Subcutaneous abdominal adipose tissue (tissue), 5 donors: Measurements from ENCODE around the gene CLCN4.
A peak's percentile ranks its signal among the peaks of the same experiment; 100 is the strongest.

Experiments
- H3K27ac ChIP-seq: one replicate; pipeline ENCODE4 v1.7.0; 2013; ENCODE audit warnings: low read depth, mild to moderate bottlenecking, inconsistent platforms, low read length, moderate library complexity
- H3K27me3 ChIP-seq, 5 donors: one replicate each; pipeline ENCODE4 v1.7.0; 2013; ENCODE audit warnings: low read length in 5 of 5, inconsistent platforms in 1 of 5; ENCODE audit not compliant: control insufficient read depth in 5 of 5, insufficient read depth in 4 of 5
- H3K36me3 ChIP-seq, 5 donors: one replicate each; pipeline ENCODE4 v1.7.0; 2013; ENCODE audit warnings: low read length in 5 of 5; ENCODE audit not compliant: control insufficient read depth in 5 of 5, insufficient read depth in 5 of 5
- H3K4me1 ChIP-seq, 5 donors: one replicate each; pipeline ENCODE4 v1.7.0; 2013; ENCODE audit warnings: low read length in 5 of 5, mild to moderate bottlenecking in 3 of 5, moderate library complexity in 1 of 5; ENCODE audit not compliant: control insufficient read depth in 5 of 5, insufficient read depth in 5 of 5
- H3K4me3 ChIP-seq, 5 donors: one replicate each; pipeline ENCODE4 v1.7.0; 2013; ENCODE audit warnings: low read length in 5 of 5, low read depth in 1 of 5
- H3K9ac ChIP-seq, 5 donors: one replicate each; pipeline ENCODE4 v1.7.0; 2013; ENCODE audit warnings: low read length in 5 of 5, mild to moderate bottlenecking in 4 of 5, moderate library complexity in 3 of 5
- H3K9me3 ChIP-seq, 5 donors: one replicate each; pipeline ENCODE4 v1.7.0; 2013; ENCODE audit warnings: low read length in 5 of 5; ENCODE audit not compliant: control insufficient read depth in 5 of 5
- donor health status: healthy.
- donor health status: healthy.
- donor health status: healthy.
- donor health status: healthy.
- donor health status: healthy.

Gene CLCN4

DNA sequence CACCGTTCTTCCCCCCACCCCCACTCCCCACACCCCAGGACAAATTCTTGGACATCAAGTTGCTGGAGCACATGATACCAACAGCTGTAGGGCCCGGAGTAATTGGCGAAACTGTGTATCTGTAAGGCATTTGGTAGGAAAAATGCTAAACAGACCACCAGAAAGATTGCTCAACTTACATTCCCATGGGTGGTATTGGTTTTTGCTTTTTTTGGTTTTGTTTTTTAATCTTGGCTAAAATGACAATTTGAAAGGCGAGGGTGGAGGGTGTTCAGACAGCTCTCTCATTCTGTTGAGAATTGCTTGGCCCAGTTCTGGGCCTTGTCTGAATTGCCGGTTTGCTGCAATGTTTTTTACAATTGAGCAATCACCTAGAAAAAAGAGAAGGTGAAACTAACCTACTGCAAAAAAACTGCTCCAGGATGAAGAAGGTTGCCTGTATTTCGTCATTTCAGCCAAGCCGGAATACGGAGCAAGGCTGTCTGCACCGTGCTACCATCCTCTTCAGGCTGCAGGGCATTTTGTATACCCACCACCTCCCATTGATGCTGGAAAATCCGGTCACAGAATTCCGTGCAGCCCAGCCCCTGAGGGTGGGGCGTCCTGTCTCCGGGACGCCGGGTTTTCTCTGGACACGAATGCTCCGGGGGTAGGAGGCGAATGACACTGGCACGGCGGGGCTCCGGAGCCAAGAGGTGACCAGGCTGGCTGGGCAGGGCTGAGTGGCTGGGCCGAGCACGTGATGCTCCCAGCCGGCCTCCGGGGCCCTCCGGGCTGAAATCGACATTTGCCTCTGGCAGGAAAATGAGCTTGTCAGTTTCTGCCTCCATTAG, at the start of gene CLCN4:
CLCN4 (plus strand) TSS at position 777 of the 833 bp plus-strand sequence. CDS start 28,058 bp downstream, outside the sequence.
- Histone ChIP-seq H3K9me3 (no peaks in the 10 kb centered on the region), H3K4me3 (peak within 1 kb of the TSS; percentile 30 to 61 (median 51)), H3K9ac (peak within 1 kb of the TSS in 3 of 5 donors; percentile 20 to 71 (median 58)), H3K36me3 (no peaks in the 10 kb centered on the region), H3K27ac (peak within 1 kb of the TSS; percentile 68), H3K4me1 (peaks cover 0 to 13% (median 10%) of the 10 kb centered on the region in 5 donors), H3K27me3 (peaks cover 0 to 23% (median 12%) of the 10 kb centered on the region in 5 donors)

DNA sequence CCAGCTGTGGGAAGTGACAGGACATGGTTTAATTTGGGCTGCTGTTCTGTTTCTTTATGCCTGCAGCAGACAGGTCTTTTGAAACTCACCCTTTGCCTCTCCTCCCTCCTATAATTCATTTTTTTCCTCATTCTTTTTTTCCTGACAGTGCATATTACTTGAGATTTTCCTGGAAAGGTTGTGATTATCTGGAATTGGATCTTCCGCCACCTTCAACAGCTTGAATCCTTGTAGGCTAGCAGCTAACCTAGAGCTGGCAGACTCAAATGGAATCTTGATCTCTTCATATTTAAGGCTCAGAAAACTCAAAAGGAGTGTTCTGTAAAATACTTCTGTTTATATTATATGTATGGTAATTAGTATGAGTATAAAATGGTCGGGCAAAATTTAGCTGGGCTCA, 49.3 kb upstream of the CLCN4 start:
- Histone ChIP-seq H3K4me1 (peaks cover 0 to 51% (median 16%) of the 10 kb centered on the region in 5 donors), H3K36me3 (peaks cover 0 to 6% (median 0%) of the 10 kb centered on the region in 5 donors), H3K4me3 (no peak overlapping the region), H3K9me3 (no peaks in the 10 kb centered on the region), H3K9ac (no peak overlapping the region), H3K27me3 (peaks cover 2 to 22% (median 12%) of the 10 kb centered on the region in 5 donors), H3K27ac (no peak overlapping the region)

DNA sequence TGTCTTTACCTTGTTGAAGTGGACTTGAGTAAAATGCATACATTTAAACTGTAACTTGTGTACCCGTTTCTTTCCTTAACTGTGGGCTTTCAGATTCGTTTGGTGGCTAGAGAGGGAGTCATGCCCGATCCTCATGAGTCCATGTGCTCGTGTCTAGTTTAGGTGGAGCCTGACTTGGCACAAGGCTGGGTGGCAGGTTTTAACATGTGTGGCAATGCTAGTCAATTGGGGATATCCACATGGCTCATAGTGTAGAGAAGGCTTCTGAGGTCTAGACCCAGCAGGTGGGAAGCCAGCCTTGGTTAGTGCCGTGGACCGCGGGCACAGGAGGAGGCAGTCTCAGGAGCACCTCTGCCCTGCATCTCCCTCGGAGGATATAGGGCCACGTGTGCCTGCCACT, 48.5 kb upstream of the CLCN4 start:
- Histone ChIP-seq H3K27ac (no peak overlapping the region), H3K4me3 (no peak overlapping the region), H3K9me3 (no peaks in the 10 kb centered on the region), H3K36me3 (peaks cover 0 to 3% (median 0%) of the 10 kb centered on the region in 5 donors), H3K4me1 (peaks cover 0 to 55% (median 16%) of the 10 kb centered on the region in 5 donors), H3K9ac (no peak overlapping the region), H3K27me3 (peaks cover 2 to 19% (median 12%) of the 10 kb centered on the region in 5 donors)

DNA sequence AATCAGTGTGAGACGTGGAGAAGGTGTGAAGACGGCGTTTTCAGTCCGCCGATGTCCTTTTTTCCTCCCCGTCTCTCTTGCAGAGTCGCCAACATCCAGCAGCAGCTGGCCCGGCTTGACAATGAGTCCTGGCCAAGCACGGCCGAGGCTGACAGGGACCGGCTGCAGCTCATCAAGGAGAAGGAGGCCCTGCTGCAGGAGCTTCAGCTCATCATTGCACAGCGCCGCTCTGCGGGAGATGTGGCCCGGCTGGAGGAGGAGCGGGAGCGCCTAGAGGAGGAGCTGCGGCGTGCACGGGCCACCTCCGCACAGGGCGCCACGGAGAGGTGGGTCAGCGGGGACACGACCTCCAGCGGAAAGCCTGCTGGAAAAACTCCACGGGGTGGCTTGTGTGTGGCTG, 47.1 kb upstream of the CLCN4 start:
- Histone ChIP-seq H3K27me3 (peaks cover 2 to 19% (median 12%) of the 10 kb centered on the region in 5 donors), H3K9ac (no peak overlapping the region), H3K4me3 (no peak overlapping the region), H3K27ac (no peak overlapping the region), H3K36me3 (peaks cover 0 to 3% (median 0%) of the 10 kb centered on the region in 5 donors), H3K9me3 (no peaks in the 10 kb centered on the region), H3K4me1 (peaks cover 0 to 55% (median 16%) of the 10 kb centered on the region in 5 donors)

DNA sequence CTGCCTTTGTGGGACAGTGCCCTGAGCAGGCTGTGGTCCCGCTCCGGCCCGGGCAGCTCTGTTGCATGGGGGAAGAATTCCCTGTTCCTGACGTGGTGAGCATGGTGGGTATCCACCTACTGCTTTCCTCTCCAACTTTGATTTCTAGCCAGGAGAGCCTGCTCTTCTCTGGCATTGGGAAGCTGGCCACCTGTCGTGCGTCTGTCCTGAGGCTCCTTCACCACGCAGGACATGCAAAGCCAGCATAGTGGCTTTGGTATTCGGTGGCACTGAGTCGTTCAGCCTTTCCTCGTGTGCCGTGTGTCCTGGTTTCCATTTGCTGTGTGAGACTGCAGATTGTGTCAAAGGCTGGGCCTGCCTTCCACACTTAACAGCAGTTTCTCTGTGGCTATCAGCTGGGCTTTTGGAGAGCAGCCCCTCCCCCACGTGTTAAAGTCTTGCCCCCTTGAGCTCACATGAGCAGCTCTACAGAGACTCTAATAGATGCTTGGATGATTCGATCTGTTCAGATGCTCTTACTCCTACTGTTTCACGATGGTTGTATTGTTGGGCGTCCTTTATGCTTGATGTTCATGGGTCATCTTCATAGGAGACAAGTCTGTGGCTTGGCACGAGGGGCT, 46.3 kb upstream of the CLCN4 start:
- Histone ChIP-seq H3K27me3 (peaks cover 2 to 19% (median 12%) of the 10 kb centered on the region in 5 donors), H3K36me3 (peaks cover 0 to 3% (median 0%) of the 10 kb centered on the region in 5 donors), H3K9ac (no peak overlapping the region), H3K27ac (no peak overlapping the region), H3K4me3 (no peak overlapping the region), H3K4me1 (peaks cover 0 to 55% (median 16%) of the 10 kb centered on the region in 5 donors), H3K9me3 (no peaks in the 10 kb centered on the region)

DNA sequence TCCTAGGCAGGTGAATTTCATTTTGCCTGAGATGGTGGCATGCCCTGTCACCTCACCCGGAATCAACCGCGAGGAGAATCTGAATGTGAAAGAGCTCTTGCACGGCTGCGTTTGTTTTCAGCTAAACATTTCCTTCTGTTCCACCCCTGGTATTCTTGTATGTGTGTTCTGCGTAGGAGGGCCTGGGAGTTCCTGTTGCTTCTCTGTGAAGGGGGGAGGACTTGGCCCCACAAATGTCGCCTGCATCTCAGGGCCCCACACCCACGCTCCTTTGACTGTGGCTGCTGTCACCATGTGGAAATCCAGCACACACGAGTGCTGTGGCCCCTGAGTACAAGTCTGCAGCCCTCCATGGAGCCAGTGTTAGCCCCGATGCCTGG, 45.8 kb upstream of the CLCN4 start:
- Histone ChIP-seq H3K4me1 (peaks cover 0 to 55% (median 16%) of the 10 kb centered on the region in 5 donors), H3K4me3 (no peak overlapping the region), H3K36me3 (peaks cover 0 to 3% (median 0%) of the 10 kb centered on the region in 5 donors), H3K27me3 (peaks cover 2 to 19% (median 12%) of the 10 kb centered on the region in 5 donors), H3K9ac (no peak overlapping the region), H3K9me3 (no peaks in the 10 kb centered on the region), H3K27ac (no peak overlapping the region)

DNA sequence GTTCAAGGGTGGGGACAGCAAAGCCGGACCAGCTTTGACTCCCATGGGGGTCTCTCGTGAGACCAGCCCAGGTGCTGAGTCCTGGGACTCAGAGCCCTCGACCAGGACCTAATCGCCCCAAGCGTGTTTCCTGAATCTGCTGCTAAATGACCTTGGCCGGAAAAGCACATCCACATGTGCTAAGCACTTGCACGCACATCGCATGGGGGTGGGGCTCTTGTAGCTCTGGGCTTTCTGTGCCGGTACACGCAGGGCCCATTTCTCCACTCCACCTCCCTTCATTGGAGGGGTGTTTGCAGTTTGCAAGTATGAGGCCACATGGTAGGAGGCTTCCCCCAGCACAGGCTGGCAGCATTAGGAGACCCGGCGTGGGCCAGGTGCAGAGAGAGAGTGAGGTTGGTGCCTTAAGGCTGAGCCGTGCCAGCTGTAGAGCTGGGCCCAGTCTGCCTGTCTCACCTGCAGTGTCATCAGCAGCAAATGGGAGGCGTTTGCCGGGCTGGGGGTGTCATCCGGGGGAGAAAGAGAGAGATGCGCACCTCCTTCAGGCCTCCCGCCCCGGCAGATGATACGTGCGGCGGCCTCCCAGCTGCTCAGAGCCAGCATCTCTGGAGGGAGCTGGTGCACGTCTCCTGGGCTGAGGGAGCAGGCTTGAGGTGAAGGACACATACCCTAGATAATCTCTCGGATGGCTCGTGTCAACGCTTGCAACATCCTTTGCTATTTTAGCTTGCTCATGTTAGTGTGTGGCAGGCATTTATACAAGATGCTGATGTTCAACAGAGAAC, 45.2 kb upstream of the CLCN4 start:
- peaks cover 2 to 19% (median 12%) of the 10 kb centered on the region in 5 donors for H3K27me3 ChIP-seq
- no peaks in the 10 kb centered on the region for H3K9me3 ChIP-seq
- H3K27ac ChIP-seq, result no peak overlapping the region
- peaks cover 0 to 5% (median 2%) of the 10 kb centered on the region in 5 donors for H3K36me3 ChIP-seq
- H3K9ac ChIP-seq, result no peak overlapping the region
- H3K4me1 ChIP-seq, result peaks cover 0 to 55% (median 16%) of the 10 kb centered on the region in 5 donors
- H3K4me3 ChIP-seq, result no peak overlapping the region

DNA sequence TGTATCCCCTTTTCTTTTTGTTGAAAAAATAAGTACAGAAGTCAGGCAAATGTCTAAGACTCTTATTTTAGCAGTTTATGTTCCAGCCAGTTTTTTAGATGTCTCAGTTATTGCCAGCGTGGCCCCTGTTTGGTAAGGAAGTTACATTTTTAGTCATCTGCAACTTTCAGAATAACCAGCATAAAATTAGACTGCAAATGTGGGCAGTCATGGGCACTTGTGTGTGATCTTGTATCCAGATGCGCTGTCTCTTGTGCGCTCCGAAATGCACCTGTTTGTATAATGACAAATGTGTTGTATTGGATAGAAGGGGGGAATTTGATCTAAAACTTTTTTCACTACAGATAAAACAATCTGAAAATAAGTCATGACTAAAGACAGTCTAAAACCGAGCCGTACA, 44.3 kb upstream of the CLCN4 start:
- peaks cover 2 to 17% (median 12%) of the 10 kb centered on the region in 5 donors for H3K27me3 ChIP-seq
- peaks cover 0 to 48% (median 11%) of the 10 kb centered on the region in 5 donors for H3K4me1 ChIP-seq
- peaks cover 1 to 10% (median 7%) of the 10 kb centered on the region in 5 donors for H3K36me3 ChIP-seq
- no peak overlapping the region for H3K9ac ChIP-seq
- H3K4me3 ChIP-seq, result no peak overlapping the region
- H3K27ac ChIP-seq, result no peak overlapping the region
- H3K9me3 ChIP-seq, result no peaks in the 10 kb centered on the region

DNA sequence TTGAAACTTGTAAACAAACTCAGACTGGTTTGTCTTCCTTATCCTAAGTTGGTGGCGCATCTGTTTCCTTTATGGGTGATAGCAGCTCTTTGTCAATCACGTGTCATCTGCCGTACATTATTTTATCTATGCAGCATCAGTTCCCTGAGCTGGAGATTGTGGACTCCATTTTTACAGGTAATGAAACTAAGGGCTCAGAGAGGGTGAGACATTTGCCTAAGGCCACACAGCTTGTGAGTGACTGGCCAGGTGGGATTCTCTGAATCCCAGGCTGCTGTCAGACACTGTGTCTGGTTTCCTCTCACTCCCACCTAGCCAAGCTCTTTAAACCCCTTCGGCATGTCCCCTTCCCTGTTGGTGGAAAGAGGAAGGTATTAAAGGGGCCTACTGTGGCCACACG, 41.7 kb upstream of the CLCN4 start:
- H3K9ac ChIP-seq, result no peak overlapping the region
- no peak overlapping the region for H3K27ac ChIP-seq

More for the DNA sequence above, 41.7 kb upstream of the CLCN4 start:
- Histone ChIP-seq H3K9me3 (no peaks in the 10 kb centered on the region), H3K27me3 (peaks cover 2 to 13% (median 5%) of the 10 kb centered on the region in 5 donors), H3K4me3 (no peak overlapping the region), H3K4me1 (peaks cover 0 to 26% (median 7%) of the 10 kb centered on the region in 5 donors), H3K36me3 (peaks cover 2 to 12% (median 9%) of the 10 kb centered on the region in 5 donors)
